Common myeloid progenitor, CD34-positive (primary cell): ENCODE results near the gene LAYN. TPM values are rescaled to one million over a fixed set of nuclear protein-coding genes. Genes with fewer than 3 reads are reported as not detected.

ENCODE experiments used
- CTCF ChIA-PET: fragments of 350-600 bp; sonication (Branson Sonifier 250); formaldehyde crosslinking; loops from one replicate; lab custom pipeline; 2021; ENCODE audit warnings: antibody characterized with exemption; lab: Charles Lee
- POLR2A ChIA-PET: fragments of 350-600 bp; sonication (Branson Sonifier 250); formaldehyde crosslinking; loops from one replicate; lab custom pipeline; 2021; ENCODE audit warnings: antibody characterized with exemption; lab: Charles Lee
- DNase-seq, 3 donors: peaks; one replicate each; pipeline versions ENCODE4 v3.0.0 to v3.0.0-alpha.2; 2013
- H3K27ac ChIP-seq, 2 experiments: 1 replicate in 1 of 2; 2 replicates in 1 of 2; pipeline ENCODE4 v1.7.0; 2013; ENCODE audit warnings: inconsistent platforms in 2 of 2, low read length in 2 of 2, mild to moderate bottlenecking in 2 of 2, low read depth in 1 of 2, moderate library complexity in 1 of 2; ENCODE audit not compliant: severe bottlenecking in 2 of 2, insufficient read depth in 1 of 2, poor library complexity in 1 of 2
- H3K27me3 ChIP-seq, 5 experiments: replicated peaks in 2 of 5; 1 replicate in 3 of 5; 2 replicates in 2 of 5; pipeline versions ENCODE4 v1.6.1 to v1.7.0; 2013; ENCODE audit warnings: low read length in 4 of 5, mild to moderate bottlenecking in 2 of 5, moderate library complexity in 2 of 5, inconsistent platforms in 1 of 5; ENCODE audit not compliant: insufficient read depth in 5 of 5, control insufficient read depth in 4 of 5
- H3K36me3 ChIP-seq, 4 experiments: 1 replicate in 2 of 4; 2 replicates in 2 of 4; pipeline versions ENCODE4 v1.6.1 to v1.7.0; 2013; ENCODE audit warnings: low read length in 3 of 4, control low read depth in 1 of 4, mild to moderate bottlenecking in 1 of 4; ENCODE audit not compliant: control insufficient read depth in 4 of 4, insufficient read depth in 4 of 4
- H3K4me1 ChIP-seq, 4 experiments: 1 replicate in 3 of 4; 2 replicates in 1 of 4; pipeline versions ENCODE4 v1.6.1 to v1.7.1; 2013; ENCODE audit warnings: low read length in 3 of 4, mild to moderate bottlenecking in 3 of 4, control low read depth in 1 of 4, inconsistent platforms in 1 of 4, moderate library complexity in 1 of 4; ENCODE audit not compliant: control insufficient read depth in 4 of 4, insufficient read depth in 4 of 4; ENCODE audit errors: control extremely low read depth in 1 of 4
- H3K4me3 ChIP-seq, 7 experiments: 1 replicate in 4 of 7; 2 replicates in 3 of 7; pipeline versions ENCODE4 v1.5.1 to v1.7.0; 2013; ENCODE audit warnings: mild to moderate bottlenecking in 7 of 7, low read length in 6 of 7, moderate library complexity in 6 of 7, inconsistent platforms in 2 of 7, low read depth in 2 of 7, control low read depth in 1 of 7; ENCODE audit not compliant: insufficient read depth in 4 of 7, control insufficient read depth in 1 of 7; ENCODE audit errors: extremely low read depth in 1 of 7
- H3K9me3 ChIP-seq, 5 experiments: 1 replicate in 4 of 5; 2 replicates in 1 of 5; pipeline versions ENCODE4 v1.6.1 to v1.7.1; 2013; ENCODE audit warnings: low read length in 4 of 5, mild to moderate bottlenecking in 2 of 5, inconsistent platforms in 1 of 5, low read depth in 1 of 5, moderate library complexity in 1 of 5; ENCODE audit not compliant: control insufficient read depth in 4 of 5, insufficient read depth in 2 of 5; ENCODE audit errors: control extremely low read depth in 1 of 5
- WGBS: methylation state at CpG from one replicate; pipeline ENCODE4 v1.1.5; 2013; ENCODE audit not compliant: insufficient coverage; 5-methylcytosine and 5-hydroxymethylcytosine counted together
- polyA plus RNA-seq: library from polyadenylated mRNA; unstranded; fragments of 120-200 nt; gene quantifications from one replicate; pipeline ENCODE4 v1.2.1, GENCODE V29; 2013

LAYN gene, protein sequence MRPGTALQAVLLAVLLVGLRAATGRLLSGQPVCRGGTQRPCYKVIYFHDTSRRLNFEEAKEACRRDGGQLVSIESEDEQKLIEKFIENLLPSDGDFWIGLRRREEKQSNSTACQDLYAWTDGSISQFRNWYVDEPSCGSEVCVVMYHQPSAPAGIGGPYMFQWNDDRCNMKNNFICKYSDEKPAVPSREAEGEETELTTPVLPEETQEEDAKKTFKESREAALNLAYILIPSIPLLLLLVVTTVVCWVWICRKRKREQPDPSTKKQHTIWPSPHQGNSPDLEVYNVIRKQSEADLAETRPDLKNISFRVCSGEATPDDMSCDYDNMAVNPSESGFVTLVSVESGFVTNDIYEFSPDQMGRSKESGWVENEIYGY
- polyA plus RNA-seq: 0.57 TPM

DNA sequence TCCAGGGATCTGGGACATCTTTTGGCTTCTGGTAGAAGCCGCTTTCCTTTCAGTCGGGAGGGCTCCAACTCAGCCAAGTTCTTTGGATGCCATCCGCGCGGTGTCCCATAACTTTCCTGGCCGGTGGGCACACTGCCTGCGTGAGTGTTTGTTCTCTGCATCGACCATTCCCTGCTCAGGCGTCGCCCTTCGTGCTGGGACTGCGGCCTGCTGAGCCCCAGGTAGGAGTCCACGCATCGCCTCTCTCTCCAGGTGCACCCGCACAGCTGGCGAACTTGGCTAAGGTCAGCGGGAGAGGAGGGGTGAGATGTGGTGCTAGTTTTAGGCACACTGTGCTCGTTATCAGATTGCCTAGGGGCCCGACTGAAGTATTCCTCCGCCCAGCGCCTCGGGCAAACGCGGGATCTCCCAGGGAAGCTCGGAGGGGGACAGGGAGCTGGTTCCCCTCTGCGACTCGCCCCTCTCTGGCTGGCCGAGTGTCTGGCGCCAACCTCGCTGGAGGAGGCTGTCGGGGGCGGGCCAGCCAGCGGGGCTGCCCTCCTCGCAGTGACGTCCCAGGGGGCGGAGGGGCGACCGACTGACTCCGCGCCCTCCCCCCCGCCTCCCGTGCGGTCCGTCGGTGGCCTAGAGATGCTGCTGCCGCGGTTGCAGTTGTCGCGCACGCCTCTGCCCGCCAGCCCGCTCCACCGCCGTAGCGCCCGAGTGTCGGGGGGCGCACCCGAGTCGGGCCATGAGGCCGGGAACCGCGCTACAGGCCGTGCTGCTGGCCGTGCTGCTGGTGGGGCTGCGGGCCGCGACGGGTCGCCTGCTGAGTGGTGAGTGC lies at the start of gene LAYN:
Gene LAYN (plus strand): TSS at position 607 of the 823 bp plus-strand sequence. CDS start 124 bp downstream, at position 731.
- 9% methylated on average over 49 of the region's 70 CpGs for WGBS
- ChIA-PET CTCF (no interaction called here), POLR2A (interaction anchor here (0.6 kb wide), 1 partner anchor 14 kb away, joined by 3 read pairs; no protein-coding TSS in a partner anchor)
- Histone ChIP-seq H3K36me3 (no peaks in the 10 kb centered on the region), H3K9me3 (peaks cover 0 to 3% (median 0%) of the 10 kb centered on the region in 5 experiments), H3K27ac (no peak within 1 kb of the TSS), H3K4me3 (peak within 1 kb of the TSS; percentile 15 to 80 (median 56)), H3K4me1 (peaks cover 0 to 33% (median 25%) of the 10 kb centered on the region in 4 experiments), H3K27me3 (peaks cover 0 to 36% (median 25%) of the 10 kb centered on the region in 5 experiments)
- peak; percentile 29 to 77 (median 62) for DNase-seq

DNA sequence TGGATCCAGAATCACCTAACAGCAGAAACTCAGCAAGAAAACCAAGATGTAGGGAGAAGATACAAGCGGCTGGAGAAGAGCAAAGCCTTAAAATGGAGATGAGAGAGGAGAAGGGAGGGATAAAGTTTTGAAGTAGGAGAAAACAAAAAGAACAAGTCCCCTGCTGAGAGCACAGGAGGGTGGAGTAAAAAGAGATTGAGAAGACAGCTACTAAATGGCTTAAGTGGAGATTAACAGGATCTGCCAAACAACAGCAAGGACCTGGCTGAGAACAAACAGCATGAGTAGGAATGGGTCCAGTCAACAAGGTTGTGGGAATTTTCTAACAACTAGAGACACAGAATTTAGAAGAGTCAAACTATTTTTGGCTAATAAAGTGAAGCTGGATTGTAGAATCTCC lies 46.5 kb upstream of the LAYN start:
- no peak overlapping the region for H3K4me3 ChIP-seq
- CTCF ChIA-PET: interaction anchor here (1.3 kb wide), 1 partner anchor 11 kb away, joined by 5 read pairs; no protein-coding TSS in a partner anchor

DNA sequence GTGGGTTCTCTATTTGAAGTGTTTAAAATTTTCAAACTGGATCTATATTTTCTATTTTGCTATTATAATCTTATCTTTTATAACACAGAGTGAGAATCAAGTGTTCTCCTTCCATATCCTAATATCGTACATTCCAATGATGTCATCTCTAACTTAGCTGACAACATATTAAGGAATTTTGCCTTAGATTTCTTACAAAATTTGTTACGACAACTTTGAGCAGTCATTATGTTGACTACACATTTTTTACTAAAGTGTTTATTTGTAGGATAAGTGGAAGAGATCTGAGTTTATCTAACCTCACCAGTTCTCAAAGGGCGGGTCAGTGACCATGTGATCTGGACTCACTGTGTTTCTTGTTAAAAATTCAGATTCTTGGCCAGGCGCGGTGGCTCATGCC lies 41.0 kb upstream of the LAYN start:
- 88% methylated on average over 3 of the region's 5 CpGs for WGBS
- CTCF ChIA-PET: no interaction called here
- Histone ChIP-seq H3K4me1 (peaks cover 0 to 8% (median 0%) of the 10 kb centered on the region in 4 experiments), H3K4me3 (no peak overlapping the region), H3K27me3 (no peaks in the 10 kb centered on the region), H3K9me3 (no peaks in the 10 kb centered on the region), H3K36me3 (no peaks in the 10 kb centered on the region), H3K27ac (no peak overlapping the region)
- POLR2A ChIA-PET: no interaction called here
- no peak for DNase-seq

More for the DNA sequence above, 46.5 kb upstream of the LAYN start:
- Histone ChIP-seq H3K27me3 (no peaks in the 10 kb centered on the region), H3K27ac (no peak overlapping the region), H3K36me3 (no peaks in the 10 kb centered on the region), H3K9me3 (peaks cover 0 to 2% (median 0%) of the 10 kb centered on the region in 5 experiments), H3K4me1 (peaks cover 0 to 8% (median 0%) of the 10 kb centered on the region in 4 experiments)
- DNase-seq: no peak
- 100% methylated on average over 1 of the region's 1 CpG for WGBS
- POLR2A ChIA-PET: no interaction called here

DNA sequence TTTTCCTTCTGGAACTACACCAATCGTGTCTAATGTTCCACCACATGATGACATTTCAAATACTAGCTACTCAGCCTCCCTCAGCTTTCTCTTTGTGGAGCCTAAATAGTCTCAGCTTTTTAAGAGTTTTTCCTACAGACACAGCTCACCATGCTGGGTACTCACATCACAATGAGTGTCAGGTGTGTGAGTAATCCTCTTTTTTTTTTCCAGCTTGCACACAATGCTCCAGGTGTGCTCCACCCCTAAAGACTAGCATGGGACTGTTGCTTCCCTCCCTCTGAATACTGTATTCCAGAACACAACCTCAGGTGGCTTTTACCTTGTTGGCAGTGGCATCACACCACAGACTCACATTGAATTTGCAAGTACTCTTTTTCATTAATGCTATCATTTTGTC lies 40.0 kb upstream of the LAYN start:
- ChIA-PET POLR2A (interaction anchor here (0.6 to 0.7 kb wide), 3 partner anchors 9 to 24 kb away, joined by 5 read pairs; no protein-coding TSS in a partner anchor), CTCF (no interaction called here)
- no peak overlapping the region for H3K27ac ChIP-seq
- no peaks in the 10 kb centered on the region for H3K36me3 ChIP-seq
- no peak for DNase-seq
- WGBS: 89% methylated on average over 1 of the region's 1 CpG
- H3K9me3 ChIP-seq: no peaks in the 10 kb centered on the region
- H3K4me3 ChIP-seq: no peak overlapping the region
- H3K27me3 ChIP-seq: no peaks in the 10 kb centered on the region
- peaks cover 0 to 8% (median 0%) of the 10 kb centered on the region in 4 experiments for H3K4me1 ChIP-seq

DNA sequence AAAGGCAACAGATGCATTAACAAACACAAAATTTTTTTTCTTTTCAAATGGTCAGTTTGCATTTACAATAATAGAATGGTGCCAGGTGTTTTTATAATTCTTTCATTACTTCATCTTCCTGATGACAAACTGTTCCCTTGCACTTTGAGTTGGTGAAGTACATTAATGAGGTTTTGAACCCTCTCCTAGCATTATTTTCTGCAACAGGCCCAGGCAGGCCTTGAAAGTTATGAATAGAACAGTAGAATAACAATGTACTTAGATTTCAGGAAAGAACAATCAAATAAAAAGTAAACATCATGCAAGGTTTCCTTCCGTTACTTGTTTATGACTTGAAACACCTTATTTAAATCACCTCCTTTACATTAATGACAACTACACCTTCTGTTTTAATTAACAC lies 37.9 kb upstream of the LAYN start:
- H3K9me3 ChIP-seq: no peaks in the 10 kb centered on the region
- H3K36me3 ChIP-seq: no peaks in the 10 kb centered on the region
- no peak for DNase-seq
- CTCF ChIA-PET: no interaction called here
- H3K4me1 ChIP-seq: peaks cover 0 to 4% (median under 1%) of the 10 kb centered on the region in 4 experiments
- H3K27ac ChIP-seq: no peak overlapping the region
- H3K4me3 ChIP-seq: no peak overlapping the region
- POLR2A ChIA-PET: no interaction called here
- H3K27me3 ChIP-seq: no peaks in the 10 kb centered on the region
- 100% methylated on average over 1 of the region's 1 CpG for WGBS

DNA sequence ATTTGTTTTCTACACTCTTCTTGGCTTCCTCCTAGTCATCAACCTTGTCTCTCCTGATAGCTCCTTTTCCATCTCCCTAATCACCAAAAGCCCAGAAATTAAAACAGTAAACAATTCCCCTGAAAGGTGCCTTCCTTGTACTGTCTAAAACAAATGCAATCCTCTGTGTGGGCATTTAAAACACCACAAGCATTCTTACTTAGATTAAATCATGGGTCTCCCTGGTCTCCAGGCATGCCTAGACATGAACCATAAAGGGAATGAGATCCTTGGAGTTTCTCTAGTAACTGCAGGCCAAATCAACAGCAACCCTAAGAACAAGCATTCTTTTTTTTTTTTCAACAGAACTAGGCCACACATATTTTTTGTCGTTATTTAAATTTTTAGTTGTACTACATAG lies 30.2 kb upstream of the LAYN start:
- H3K36me3 ChIP-seq: no peaks in the 10 kb centered on the region
- CTCF ChIA-PET: interaction anchor here (0.7 kb wide), 1 partner anchor 15 kb away, joined by 3 read pairs; no protein-coding TSS in a partner anchor
- peaks cover 0 to 13% (median 8%) of the 10 kb centered on the region in 4 experiments for H3K4me1 ChIP-seq
- DNase-seq: no peak
- H3K4me3 ChIP-seq: no peak overlapping the region
- WGBS: no CpG with 5 or more reads among the region's 1 CpG
- H3K9me3 ChIP-seq: no peaks in the 10 kb centered on the region
- peaks cover 18 to 42% (median 27%) of the 10 kb centered on the region in 5 experiments for H3K27me3 ChIP-seq
- H3K27ac ChIP-seq: no peak overlapping the region
- POLR2A ChIA-PET: no interaction called here
